Measurements from ENCODE around the gene FOXE3. TPM values are rescaled to one million over a fixed set of nuclear protein-coding genes. Genes with fewer than 3 reads are reported as not detected.

Gene FOXE3
- total RNA-seq, 1 donor from 2014 or later = not detected

GRCh38 chr1:47402591-47402990, 13.5 kb upstream of the FOXE3 start:
- ATAC-seq (ENCODE audit: poor library complexity) = no peak
- no peak for DNase-seq
- intact Hi-C loops (cut with DNase I) = no loop called here

GRCh38 chr1:47403321-47403910, 12.7 kb upstream of the FOXE3 start:
- no peak for DNase-seq
- ATAC-seq (ENCODE audit: poor library complexity) = no peak
- intact Hi-C loops (cut with DNase I) = no loop called here

GRCh38 chr1:47405697-47406096, 10.4 kb upstream of the FOXE3 start:
- ATAC-seq (ENCODE audit: poor library complexity) (no peak), DNase-seq (no peak)
- intact Hi-C loops (cut with DNase I) = no loop called here

- DNase-seq (no peak), ATAC-seq (ENCODE audit: poor library complexity) (no peak)
- intact Hi-C loops (cut with DNase I) = no loop called here
Measured at GRCh38 chr1:47406966-47407365, 9.1 kb upstream of the FOXE3 start.

GRCh38 chr1:47407481-47407880, 8.6 kb upstream of the FOXE3 start:
- ATAC-seq (ENCODE audit: poor library complexity) (no peak), DNase-seq (no peak)
- intact Hi-C loops (cut with DNase I) = no loop called here

- intact Hi-C loops (cut with DNase I) = no loop called here
- no peak for ATAC-seq (ENCODE audit: poor library complexity)
- DNase-seq = no peak
Measured at GRCh38 chr1:47409311-47410067, 6.6 kb upstream of the FOXE3 start.

GRCh38 chr1:47410068-47410455, 6.0 kb upstream of the FOXE3 start:
- ATAC-seq (ENCODE audit: poor library complexity) (no peak), DNase-seq (no peak)
- intact Hi-C loops (cut with DNase I) = no loop called here

- DNase-seq = no peak
- no peak for ATAC-seq (ENCODE audit: poor library complexity)
- intact Hi-C loops (cut with DNase I) = no loop called here
Measured at GRCh38 chr1:47411436-47411835, 4.6 kb upstream of the FOXE3 start.

- intact Hi-C loops (cut with DNase I) = no loop called here
- ATAC-seq (ENCODE audit: poor library complexity) = no peak
- no peak for DNase-seq
Measured at GRCh38 chr1:47412437-47412836, 3.6 kb upstream of the FOXE3 start.

- ATAC-seq (ENCODE audit: poor library complexity) = no peak
- no peak for DNase-seq
- intact Hi-C loops (cut with DNase I) = no loop called here
Measured at GRCh38 chr1:47416319-47417169, 459 bp downstream of the FOXE3 start.

GRCh38 chr1:47417170-47418044, 1.3 kb downstream of the FOXE3 start:
- ATAC-seq (ENCODE audit: poor library complexity) (no peak), DNase-seq (no peak)
- intact Hi-C loops (cut with DNase I) = no loop called here

- DNase-seq (no peak), ATAC-seq (ENCODE audit: poor library complexity) (no peak)
- intact Hi-C loops (cut with DNase I) = no loop called here
Measured at GRCh38 chr1:47418122-47418521, 2.0 kb downstream of the FOXE3 start.

GRCh38 chr1:47418681-47419325, 2.7 kb downstream of the FOXE3 start:
- no peak for ATAC-seq (ENCODE audit: poor library complexity)
- intact Hi-C loops (cut with DNase I) = no loop called here
- no peak for DNase-seq

GRCh38 chr1:47420547-47420946, 4.5 kb downstream of the FOXE3 start:
- DNase-seq = no peak
- intact Hi-C loops (cut with DNase I) = no loop called here

GRCh38 chr1:47423872-47424271, 7.8 kb downstream of the FOXE3 start:
- ATAC-seq (ENCODE audit: poor library complexity) (no peak), DNase-seq (no peak)
- intact Hi-C loops (cut with DNase I) = no loop called here

More at GRCh38 chr1:47420547-47420946, 4.5 kb downstream of the FOXE3 start:
- ATAC-seq (ENCODE audit: poor library complexity) = no peak

- ATAC-seq (ENCODE audit: poor library complexity) = peak; percentile 36
- intact Hi-C loops (cut with DNase I) = no loop called here
- no peak for DNase-seq
Measured at GRCh38 chr1:47424336-47424982, 8.4 kb downstream of the FOXE3 start.

GRCh38 chr1:47431534-47431933, 15.4 kb downstream of the FOXE3 start:
- ATAC-seq (ENCODE audit: poor library complexity) = no peak
- intact Hi-C loops (cut with DNase I) = loop anchor here (2.0 to 10.0 kb wide), 2 partner anchors 247 to 279 kb away; no protein-coding TSS in a partner anchor

More at GRCh38 chr1:47431534-47431933, 15.4 kb downstream of the FOXE3 start:
- no peak for DNase-seq
